NCI-H82 (cell line): ENCODE data around the gene PCDHGA5.
"Not testable (repeated sequence)": the region's sequence is repeated elsewhere in the genome, so short reads cannot be mapped to it uniquely, and the experiment has no call there.

Experiments
- DNase-seq: peaks from one replicate; lab custom pipeline; 2025; lab: John Stamatoyannopoulos, UW

PCDHGA5 gene

DNA sequence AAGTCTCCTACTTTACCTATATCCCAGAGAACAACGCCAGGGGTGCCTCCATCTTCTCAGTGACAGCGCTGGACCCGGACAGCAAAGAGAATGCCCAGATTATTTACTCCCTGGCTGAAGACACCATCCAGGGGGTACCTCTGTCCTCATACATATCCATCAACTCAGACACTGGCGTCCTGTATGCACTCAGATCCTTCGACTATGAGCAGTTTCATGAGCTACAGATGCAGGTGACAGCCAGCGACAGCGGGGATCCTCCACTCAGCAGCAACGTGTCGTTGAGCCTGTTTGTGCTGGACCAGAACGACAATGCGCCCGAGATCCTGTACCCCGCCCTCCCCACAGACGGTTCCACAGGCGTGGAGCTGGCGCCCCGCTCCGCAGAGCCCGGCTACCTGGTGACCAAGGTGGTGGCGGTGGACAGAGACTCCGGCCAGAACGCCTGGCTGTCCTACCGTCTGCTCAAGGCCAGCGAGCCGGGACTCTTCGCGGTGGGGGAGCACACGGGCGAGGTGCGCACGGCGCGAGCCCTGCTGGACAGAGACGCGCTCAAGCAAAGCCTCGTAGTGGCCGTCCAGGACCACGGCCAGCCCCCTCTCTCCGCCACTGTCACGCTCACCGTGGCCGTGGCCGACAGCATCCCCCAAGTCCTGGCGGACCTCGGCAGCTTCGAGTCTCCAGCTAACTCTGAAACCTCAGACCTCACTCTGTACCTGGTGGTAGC lies 50.7 kb downstream of the PCDHGA5 start:
- not testable (repeated sequence) for DNase-seq

DNA sequence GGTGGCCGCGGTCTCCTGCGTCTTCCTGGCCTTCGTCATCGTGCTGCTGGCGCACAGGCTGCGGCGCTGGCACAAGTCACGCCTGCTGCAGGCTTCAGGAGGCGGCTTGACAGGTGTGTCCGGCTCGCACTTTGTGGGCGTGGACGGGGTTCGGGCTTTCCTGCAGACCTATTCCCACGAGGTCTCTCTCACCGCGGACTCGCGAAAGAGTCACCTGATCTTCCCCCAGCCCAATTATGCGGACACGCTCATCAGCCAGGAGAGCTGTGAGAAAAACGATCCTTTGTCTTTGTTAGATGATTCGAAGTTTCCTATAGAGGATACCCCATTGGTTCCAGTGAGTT lies 51.3 kb downstream of the PCDHGA5 start:
- not testable (repeated sequence) for DNase-seq
